Kidney tubule cell (primary cell): ENCODE data around the gene RASA3.

ENCODE experiments used
- DNase-seq: peaks from one replicate; pipeline ENCODE4 v3.0.0-alpha.2; 2018; ENCODE audit warnings: low spot score

Gene RASA3

GRCh38 chr13:114054830-114055439, 77.5 kb downstream of the RASA3 start:
- DNase-seq = no peak

- DNase-seq = no peak
Measured at GRCh38 chr13:114054264-114054663, 78.2 kb downstream of the RASA3 start.

- no peak for DNase-seq
Measured at GRCh38 chr13:114053026-114053425, 79.4 kb downstream of the RASA3 start.

- no peak for DNase-seq
Measured at GRCh38 chr13:114050536-114051450, 81.6 kb downstream of the RASA3 start.

- DNase-seq = no peak
Measured at GRCh38 chr13:114049626-114050101, 82.8 kb downstream of the RASA3 start.

- no peak for DNase-seq
Measured at GRCh38 chr13:114049026-114049425, 83.4 kb downstream of the RASA3 start.

GRCh38 chr13:114048443-114048842, 84.0 kb downstream of the RASA3 start:
- no peak for DNase-seq

GRCh38 chr13:114047358-114047881, 85.0 kb downstream of the RASA3 start:
- peak; percentile 82 for DNase-seq

- DNase-seq = no peak
Measured at GRCh38 chr13:114046431-114046975, 85.9 kb downstream of the RASA3 start.

GRCh38 chr13:114045113-114045735, 87.2 kb downstream of the RASA3 start:
- DNase-seq = no peak

- no peak for DNase-seq
Measured at GRCh38 chr13:114044486-114044885, 87.9 kb downstream of the RASA3 start.

- DNase-seq = peak; percentile 61
Measured at GRCh38 chr13:114043421-114044053, 88.9 kb downstream of the RASA3 start.

GRCh38 chr13:114042066-114042815, 90.2 kb downstream of the RASA3 start:
- no peak for DNase-seq

- no peak for DNase-seq
Measured at GRCh38 chr13:114041493-114041892, 90.9 kb downstream of the RASA3 start.

GRCh38 chr13:114039471-114040141, 92.8 kb downstream of the RASA3 start:
- no peak for DNase-seq

GRCh38 chr13:114038900-114039299, 93.5 kb downstream of the RASA3 start:
- DNase-seq = no peak

GRCh38 chr13:114038211-114038613, 94.2 kb downstream of the RASA3 start:
- DNase-seq = no peak

- no peak for DNase-seq
Measured at GRCh38 chr13:114037674-114038073, 94.7 kb downstream of the RASA3 start.

- peak; percentile 46 for DNase-seq
Measured at GRCh38 chr13:114035583-114036531, 96.6 kb downstream of the RASA3 start.
